Endothelial cell of umbilical vein (primary cell): Measurements from ENCODE around the gene FOXD4L3. TPM values are rescaled to one million over a fixed set of nuclear protein-coding genes. Genes with fewer than 3 reads are reported as not detected.
"Not testable (repeated sequence)": the region's sequence is repeated elsewhere in the genome, so short reads cannot be mapped to it uniquely, and the experiment has no call there.

ENCODE experiments used
- BruUV-seq: library from RNA; stranded (reverse); fragments of 400-500 nt; replicated peaks from 2 replicates; lab custom pipeline; 2021; lab: Mats Ljungman, UMichigan
- CTCF ChIA-PET: fragments of 300-600, 350-600 bp; sonication (Branson Sonifier 250); formaldehyde crosslinking; loops from one replicate; lab custom pipeline; 2021; ENCODE audit warnings: antibody characterized with exemption, inconsistent platforms; lab: Charles Lee
- POLR2A ChIA-PET: fragments of 300-600, 350-600 bp; sonication (Branson Sonifier 250); formaldehyde crosslinking; loops from one replicate; lab custom pipeline; 2021; ENCODE audit warnings: antibody characterized with exemption, inconsistent platforms; lab: Charles Lee
- DNase-seq: peaks from one replicate; pipeline ENCODE4 v3.0.0-alpha.2; 2011; ENCODE audit warnings: low read depth, low spot score
- FAIRE-seq: peaks from 2 replicates; lab custom pipeline; 2011; peaks lifted over from hg19 to GRCh38; lab: Jason Lieb, UNC
- H2AFZ ChIP-seq: 2 replicates; pipeline ENCODE4 v1.6.0; 2012; ENCODE audit warnings: low read depth, low read length, control low read depth, inconsistent platforms
- H3K27ac ChIP-seq: 2 replicates; pipeline ENCODE4 v1.5.1; 2011; ENCODE audit warnings: low read depth, mild to moderate bottlenecking, control low read depth, low read length, moderate library complexity; ENCODE audit not compliant: insufficient read depth
- H3K27me3 ChIP-seq, 2 experiments: 2 replicates each; pipeline versions ENCODE4 v1.6.0 to v1.6.1; 2011; ENCODE audit warnings: low read length in 2 of 2, mixed read lengths in 1 of 2; ENCODE audit not compliant: control insufficient read depth in 2 of 2, insufficient read depth in 2 of 2
- H3K36me3 ChIP-seq, 2 experiments: 2 replicates in 1 of 2; 3 replicates in 1 of 2; pipeline ENCODE4 v1.5.1; 2011; ENCODE audit warnings: low read length in 2 of 2, mild to moderate bottlenecking in 1 of 2, moderate library complexity in 1 of 2; ENCODE audit not compliant: control insufficient read depth in 2 of 2, insufficient read depth in 2 of 2; ENCODE audit errors: extremely low read depth in 1 of 2
- H3K4me1 ChIP-seq: 3 replicates; pipeline ENCODE4 v1.5.1; 2011; ENCODE audit warnings: mild to moderate bottlenecking, low read length; ENCODE audit not compliant: control insufficient read depth, insufficient read depth; ENCODE audit errors: extremely low read depth
- H3K4me2 ChIP-seq: 2 replicates; pipeline ENCODE4 v1.6.1; 2011; ENCODE audit warnings: low read length, control low read depth, mixed read lengths; ENCODE audit not compliant: insufficient read depth
- H3K4me3 ChIP-seq, 3 experiments: fragments of 200-600 bp in 1 of 3; sonication (generic), shearing (Covaris generic) in 1 of 3; replicated peaks in 1 of 3; 2 replicates each; pipeline ENCODE4 v1.5.1; 2011 to 2016; ENCODE audit warnings: control low read depth in 3 of 3, low read length in 3 of 3, mild to moderate bottlenecking in 2 of 3, inconsistent platforms in 1 of 3, low read depth in 1 of 3, moderate library complexity in 1 of 3; ENCODE audit not compliant: insufficient read depth in 1 of 3
- H3K79me2 ChIP-seq: 2 replicates; pipeline ENCODE4 v1.6.0; 2012; ENCODE audit warnings: low read length, inconsistent platforms; ENCODE audit not compliant: control insufficient read depth, insufficient read depth
- H3K9ac ChIP-seq: replicated peaks from 2 replicates; pipeline ENCODE3; 2011; ENCODE audit warnings: low read length, control low read depth; ENCODE audit not compliant: insufficient read depth; ENCODE audit errors: extremely low read depth
- H3K9me1 ChIP-seq: replicated peaks from 3 replicates; pipeline ENCODE4 v1.6.0; 2011; ENCODE audit warnings: mild to moderate bottlenecking, low read length; ENCODE audit not compliant: control insufficient read depth, insufficient read depth; ENCODE audit errors: extremely low read depth
- H3K9me3 ChIP-seq: replicated peaks from 2 replicates; pipeline ENCODE4 v1.5.1; 2012; ENCODE audit warnings: low read length, inconsistent platforms; ENCODE audit not compliant: control insufficient read depth, insufficient read depth
- H4K20me1 ChIP-seq: replicated peaks from 2 replicates; pipeline ENCODE3; 2011; ENCODE audit warnings: mild to moderate bottlenecking, low read length; ENCODE audit not compliant: control insufficient read depth, insufficient read depth; ENCODE audit errors: extremely low read depth
- dilution Hi-C: fragments of 300-500 bp; cut with MboI; formaldehyde crosslinking; loops from one replicate; pipeline ENCODE4 v1.15.0; 2019; ENCODE audit warnings: low sequenced_read_pairs; ENCODE audit not compliant: extremely low pct_ligation_motif_present
- intact Hi-C: fragments of 100-400 bp; cut with micrococcal nuclease; formaldehyde crosslinking; loops from one replicate; pipeline ENCODE4 v1.10.0; 2022
- polyA plus RNA-seq, 4 experiments: library from polyadenylated mRNA; depleted of rRNA in 3 of 4; stranded (reverse) in 3 of 4; unstranded in 1 of 4; fragments of >200 nt; gene quantifications; 2 replicates each; pipeline versions ENCODE4 v1.2.1 to v1.2.3, GENCODE V29; 2011 to 2012; ENCODE audit warnings: missing spikeins in 1 of 4
- total RNA-seq: library from RNA; stranded (reverse); gene quantifications from 2 replicates; pipeline ENCODE4 v1.2.3, GENCODE V29; 2021

FOXD4L3 gene
- total and polyA plus RNA-seq, 2 donors (not counting 3 experiments of a cell fraction or from before 2014, with no cell fraction given): not detected

GRCh38 chr9:68342265-68343025 lies 39.8 kb downstream of the FOXD4L3 start:
- DNase-seq, H3K36me3 ChIP-seq, H3K4me3 ChIP-seq, BruUV-seq, H3K9me1 ChIP-seq, H2AFZ ChIP-seq, intact Hi-C loops, H3K27me3 ChIP-seq, H3K4me1 ChIP-seq, H3K9me3 ChIP-seq, H3K9ac ChIP-seq, H3K79me2 ChIP-seq, POLR2A ChIA-PET, H3K27ac ChIP-seq, dilution Hi-C loops, H4K20me1 ChIP-seq, H3K4me2 ChIP-seq, FAIRE-seq: not testable (repeated sequence)
- CTCF ChIA-PET: interaction anchor here (1.2 to 1.5 kb wide), 3 partner anchors 164 to 225 kb away, joined by 4 to 8 read pairs (median 5); no protein-coding TSS in a partner anchor

GRCh38 chr9:68343242-68343641 lies 40.6 kb downstream of the FOXD4L3 start:
- intact Hi-C loops, BruUV-seq: not testable (repeated sequence)
- CTCF ChIA-PET: interaction anchor here (1.2 to 1.5 kb wide), 3 partner anchors 163 to 225 kb away, joined by 4 to 8 read pairs (median 5); no protein-coding TSS in a partner anchor

GRCh38 chr9:68343992-68344391 lies 41.3 kb downstream of the FOXD4L3 start:
- H3K4me1 ChIP-seq, FAIRE-seq, H2AFZ ChIP-seq, H3K27ac ChIP-seq, intact Hi-C loops, dilution Hi-C loops, H3K9me1 ChIP-seq, H3K9ac ChIP-seq, CTCF ChIA-PET, DNase-seq, H3K4me3 ChIP-seq, H3K79me2 ChIP-seq, H3K9me3 ChIP-seq, POLR2A ChIA-PET, H3K4me2 ChIP-seq, H3K27me3 ChIP-seq, H4K20me1 ChIP-seq, BruUV-seq, H3K36me3 ChIP-seq: not testable (repeated sequence)

More at GRCh38 chr9:68343242-68343641, 40.6 kb downstream of the FOXD4L3 start:
- H3K27me3 ChIP-seq, FAIRE-seq, H2AFZ ChIP-seq, dilution Hi-C loops, H3K79me2 ChIP-seq, H3K27ac ChIP-seq, H3K9me3 ChIP-seq, H3K4me1 ChIP-seq, H3K9me1 ChIP-seq, DNase-seq, POLR2A ChIA-PET, H3K36me3 ChIP-seq, H3K4me2 ChIP-seq, H4K20me1 ChIP-seq, H3K9ac ChIP-seq, H3K4me3 ChIP-seq: not testable (repeated sequence)

- CTCF ChIA-PET, FAIRE-seq, POLR2A ChIA-PET, H3K27me3 ChIP-seq, H3K4me2 ChIP-seq, BruUV-seq, H3K36me3 ChIP-seq, DNase-seq, H3K4me1 ChIP-seq, H2AFZ ChIP-seq, H3K4me3 ChIP-seq, dilution Hi-C loops, H3K27ac ChIP-seq, H4K20me1 ChIP-seq, H3K9me1 ChIP-seq, H3K9me3 ChIP-seq, H3K79me2 ChIP-seq, H3K9ac ChIP-seq: not testable (repeated sequence)
- intact Hi-C loops: loop anchor here (5.0 kb wide), 1 partner anchor 156 kb away; no protein-coding TSS in a partner anchor
Measured at GRCh38 chr9:68351689-68352088, 49.0 kb downstream of the FOXD4L3 start.
